Measurements from ENCODE around the gene VPS13A. TPM values are rescaled to one million over a fixed set of nuclear protein-coding genes. Genes with fewer than 3 reads are reported as not detected.

The VPS13A gene
- total RNA-seq, 4 donors from 2014 or later = 30.1 to 125 (median 46.2) TPM

- no peak for TF ChIP-seq POLR2AphosphoS5 (IDR thresholded peaks at IDR 0.05)
- TF ChIP-seq CTCF (IDR thresholded peaks at IDR 0.05) = no peak
- no peak for TF ChIP-seq POLR2A (IDR thresholded peaks at IDR 0.05)
- TF ChIP-seq EP300 (IDR thresholded peaks at IDR 0.05) = no peak
- no peaks in the 10 kb centered on the region for H3K27me3 ChIP-seq
- no peak overlapping the region for H3K4me3 ChIP-seq
- 91% methylated on average over 6 of the region's 6 CpGs for WGBS
- no peak for DNase-seq (ENCODE audit: low spot score in 2 of 2)
- H3K4me1 ChIP-seq = no peaks in the 10 kb centered on the region
- H3K9me3 ChIP-seq = no peaks in the 10 kb centered on the region
- H3K36me3 ChIP-seq = peaks cover 4% of the 10 kb centered on the region
- H3K27ac ChIP-seq = no peak overlapping the region
Observed at GRCh38 chr9:77293949-77294348, 116.6 kb downstream of the VPS13A start.

GRCh38 chr9:77304543-77304942 is 127.2 kb downstream of the VPS13A start:
- Histone ChIP-seq H3K36me3 (peaks cover 3% of the 10 kb centered on the region), H3K9me3 (no peaks in the 10 kb centered on the region), H3K4me1 (peaks cover 6% of the 10 kb centered on the region), H3K4me3 (no peak overlapping the region), H3K27me3 (no peaks in the 10 kb centered on the region), H3K27ac (no peak overlapping the region)
- TF ChIP-seq EP300 (IDR thresholded peaks at IDR 0.05) (no peak), POLR2AphosphoS5 (IDR thresholded peaks at IDR 0.05) (no peak), CTCF (IDR thresholded peaks at IDR 0.05) (no peak), POLR2A (IDR thresholded peaks at IDR 0.05) (no peak)
- no peak for DNase-seq (ENCODE audit: low spot score in 2 of 2)

GRCh38 chr9:77305622-77306400 is 128.5 kb downstream of the VPS13A start:
- Histone ChIP-seq H3K27me3 (no peaks in the 10 kb centered on the region), H3K9me3 (no peaks in the 10 kb centered on the region), H3K4me1 (peaks cover 6% of the 10 kb centered on the region), H3K36me3 (peaks cover 3% of the 10 kb centered on the region), H3K4me3 (no peak overlapping the region), H3K27ac (no peak overlapping the region)
- TF ChIP-seq CTCF (IDR thresholded peaks at IDR 0.05) = no peak
- no peak for TF ChIP-seq POLR2AphosphoS5 (IDR thresholded peaks at IDR 0.05)
- TF ChIP-seq EP300 (IDR thresholded peaks at IDR 0.05) = no peak
- TF ChIP-seq POLR2A (IDR thresholded peaks at IDR 0.05) = no peak
- WGBS = 43% methylated on average over 1 of the region's 1 CpG
- DNase-seq (ENCODE audit: low spot score in 2 of 2) = no peak

- TF ChIP-seq CTCF (IDR thresholded peaks at IDR 0.05) = no peak
- TF ChIP-seq POLR2A (IDR thresholded peaks at IDR 0.05) = no peak
- no peak for TF ChIP-seq EP300 (IDR thresholded peaks at IDR 0.05)
- TF ChIP-seq POLR2AphosphoS5 (IDR thresholded peaks at IDR 0.05) = no peak
- peaks cover 6% of the 10 kb centered on the region for H3K4me1 ChIP-seq
- H3K27me3 ChIP-seq = no peaks in the 10 kb centered on the region
- DNase-seq (ENCODE audit: low spot score in 2 of 2) = no peak
- H3K36me3 ChIP-seq = peaks cover 7% of the 10 kb centered on the region
- no peaks in the 10 kb centered on the region for H3K9me3 ChIP-seq
- 89% methylated on average over 2 of the region's 2 CpGs for WGBS
- H3K27ac ChIP-seq = no peak overlapping the region
- no peak overlapping the region for H3K4me3 ChIP-seq
Observed at GRCh38 chr9:77307166-77307565, 129.8 kb downstream of the VPS13A start.

- TF ChIP-seq EP300 (IDR thresholded peaks at IDR 0.05) = no peak
- no peak for TF ChIP-seq POLR2AphosphoS5 (IDR thresholded peaks at IDR 0.05)
- TF ChIP-seq POLR2A (IDR thresholded peaks at IDR 0.05) = no peak
- no peak for TF ChIP-seq CTCF (IDR thresholded peaks at IDR 0.05)
- no peak for DNase-seq (ENCODE audit: low spot score in 2 of 2)
- Histone ChIP-seq H3K9me3 (no peaks in the 10 kb centered on the region), H3K36me3 (peaks cover 12% of the 10 kb centered on the region), H3K4me1 (no peaks in the 10 kb centered on the region), H3K27ac (no peak overlapping the region), H3K4me3 (no peak overlapping the region), H3K27me3 (no peaks in the 10 kb centered on the region)
- WGBS = 85% methylated on average over 1 of the region's 1 CpG
Observed at GRCh38 chr9:77316058-77316457, 138.7 kb downstream of the VPS13A start.
